Tibial nerve (tissue), 4 donors: ENCODE results near the gene FRYL. TPM values are rescaled to one million over a fixed set of nuclear protein-coding genes. Genes with fewer than 3 reads are reported as not detected.

Source experiments
- DNase-seq, 2 donors: peaks; one replicate each; pipeline ENCODE4 v3.0.0-alpha.2; 2019; ENCODE audit warnings: low spot score in 2 of 2
- H3K27ac ChIP-seq, 4 donors: fragments of 200-600 bp; sonication (generic) in 3 of 4; one replicate each; pipeline ENCODE4 v1.5.1; 2017 to 2019; ENCODE audit warnings: mild to moderate bottlenecking in 1 of 4
- H3K27me3 ChIP-seq, 2 donors: fragments of 200-600 bp; sonication (generic) in 1 of 2; one replicate each; pipeline versions ENCODE4 v1.5.1 to v1.6.0; 2017 to 2019
- H3K36me3 ChIP-seq, 3 donors: fragments of 200-600 bp; sonication (generic); one replicate each; pipeline ENCODE4 v1.5.1; 2018 to 2019
- H3K4me1 ChIP-seq, 4 donors: fragments of 200-600 bp; sonication (generic) in 3 of 4; one replicate each; pipeline ENCODE4 v1.5.1; 2017 to 2019
- H3K4me3 ChIP-seq, 4 donors: fragments of 200-600 bp; sonication (generic) in 3 of 4; one replicate each; pipeline ENCODE4 v1.5.1; 2017 to 2019; ENCODE audit warnings: mild to moderate bottlenecking in 1 of 4, moderate library complexity in 1 of 4
- H3K9me3 ChIP-seq, 4 donors: fragments of 200-600 bp; sonication (generic) in 3 of 4; one replicate each; pipeline ENCODE4 v1.5.1; 2017 to 2019
- EP300 ChIP-seq, 2 donors: sonication (generic); formaldehyde crosslinking; IDR thresholded peaks; one replicate each; pipeline ENCODE4 v1.6.1; 2017; ENCODE audit warnings: antibody characterized with exemption in 2 of 2, mild to moderate bottlenecking in 1 of 2
- POLR2A ChIP-seq, 2 donors: fragments of 450-650 bp; IDR thresholded peaks; one replicate each; pipeline ENCODE4 v1.6.1; 2017; ENCODE audit warnings: antibody characterized with exemption in 2 of 2, mild to moderate bottlenecking in 2 of 2, moderate library complexity in 2 of 2
- WGBS, 2 donors: methylation state at CpG; one replicate each; pipeline ENCODE4 v1.1.5; 2018; 5-methylcytosine and 5-hydroxymethylcytosine counted together
- total RNA-seq, 4 donors: library from RNA; depleted of rRNA; stranded (reverse); fragments of >200 nt; gene quantifications; one replicate each; pipeline ENCODE4 v1.1.0, GENCODE V29; 2016
- TF ChIP-seq, protein P1 (sequence below), 5 experiments: fragments of 200-600 bp in 3 of 5; fragments of 450-650 bp in 2 of 5; sonication (generic) in 3 of 5; IDR thresholded peaks; one replicate each; pipeline ENCODE4 v1.5.1; 2016 to 2019; ENCODE audit warnings: antibody characterized with exemption in 5 of 5, mild to moderate bottlenecking in 3 of 5, moderate library complexity in 2 of 5

Gene FRYL
- total RNA-seq, 4 donors from 2014 or later = 88.3 to 122 (median 99.7) TPM

DNA sequence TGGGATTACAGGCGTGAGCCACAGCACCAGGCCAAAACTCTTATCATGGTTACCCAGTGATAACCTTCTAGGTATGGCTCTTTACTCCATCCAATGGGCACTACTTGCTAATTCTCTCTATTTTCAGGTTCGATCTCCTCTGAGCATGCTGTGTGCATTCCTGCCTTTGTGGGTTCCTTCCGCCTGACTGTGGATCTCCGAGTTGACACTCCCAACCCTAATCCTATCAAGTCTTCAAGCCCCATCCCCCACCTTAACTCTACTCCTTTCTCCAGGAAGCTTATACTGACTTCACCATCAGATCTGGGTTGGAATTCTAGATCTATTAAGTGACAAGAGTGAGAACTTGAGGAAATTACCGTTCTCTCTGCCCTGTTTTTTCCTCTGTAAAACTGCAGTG lies 225.5 kb downstream of the FRYL start:
- no peak overlapping the region for H3K4me3 ChIP-seq
- H3K9me3 ChIP-seq = no peaks in the 10 kb centered on the region
- no peaks in the 10 kb centered on the region for H3K4me1 ChIP-seq
- H3K27ac ChIP-seq = no peak overlapping the region
- TF ChIP-seq, protein P1, sequence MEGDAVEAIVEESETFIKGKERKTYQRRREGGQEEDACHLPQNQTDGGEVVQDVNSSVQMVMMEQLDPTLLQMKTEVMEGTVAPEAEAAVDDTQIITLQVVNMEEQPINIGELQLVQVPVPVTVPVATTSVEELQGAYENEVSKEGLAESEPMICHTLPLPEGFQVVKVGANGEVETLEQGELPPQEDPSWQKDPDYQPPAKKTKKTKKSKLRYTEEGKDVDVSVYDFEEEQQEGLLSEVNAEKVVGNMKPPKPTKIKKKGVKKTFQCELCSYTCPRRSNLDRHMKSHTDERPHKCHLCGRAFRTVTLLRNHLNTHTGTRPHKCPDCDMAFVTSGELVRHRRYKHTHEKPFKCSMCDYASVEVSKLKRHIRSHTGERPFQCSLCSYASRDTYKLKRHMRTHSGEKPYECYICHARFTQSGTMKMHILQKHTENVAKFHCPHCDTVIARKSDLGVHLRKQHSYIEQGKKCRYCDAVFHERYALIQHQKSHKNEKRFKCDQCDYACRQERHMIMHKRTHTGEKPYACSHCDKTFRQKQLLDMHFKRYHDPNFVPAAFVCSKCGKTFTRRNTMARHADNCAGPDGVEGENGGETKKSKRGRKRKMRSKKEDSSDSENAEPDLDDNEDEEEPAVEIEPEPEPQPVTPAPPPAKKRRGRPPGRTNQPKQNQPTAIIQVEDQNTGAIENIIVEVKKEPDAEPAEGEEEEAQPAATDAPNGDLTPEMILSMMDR (IDR thresholded peaks at IDR 0.05) = no peak
- no peak for TF ChIP-seq POLR2A (IDR thresholded peaks at IDR 0.05)
- DNase-seq = no peak
- no peaks in the 10 kb centered on the region for H3K27me3 ChIP-seq
- peaks cover 9 to 98% (median 21%) of the 10 kb centered on the region in 3 donors for H3K36me3 ChIP-seq
- WGBS, 2 donors = 76 to 98% methylated on average over 4 to 5 of the region's 5 CpGs

DNA sequence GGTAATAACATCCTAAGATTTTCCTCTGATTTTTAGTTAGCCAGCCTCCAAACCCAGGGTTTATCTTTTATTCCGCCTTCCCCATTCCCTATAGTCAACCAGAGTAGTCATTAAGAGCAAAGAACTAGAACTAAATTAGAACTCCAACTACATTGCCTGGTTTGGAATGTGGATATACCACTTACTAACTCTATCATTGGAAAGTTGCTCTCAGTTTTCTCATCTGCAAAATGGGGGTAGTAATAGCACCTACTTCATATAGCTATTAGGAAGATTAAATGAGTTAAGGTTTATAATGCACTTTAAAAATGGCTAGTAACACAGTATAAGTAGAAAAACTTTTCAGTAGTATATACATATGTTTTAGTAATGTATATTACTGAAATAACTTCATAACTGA lies 226.4 kb downstream of the FRYL start:
- WGBS, 2 donors = 93 to 100% methylated on average over 1 of the region's 1 CpG
- no peaks in the 10 kb centered on the region for H3K9me3 ChIP-seq
- no peak for DNase-seq
- H3K36me3 ChIP-seq = peaks cover 9 to 100% (median 23%) of the 10 kb centered on the region in 3 donors
- no peaks in the 10 kb centered on the region for H3K4me1 ChIP-seq
- H3K27ac ChIP-seq = no peak overlapping the region
- H3K4me3 ChIP-seq = no peak overlapping the region
- H3K27me3 ChIP-seq = no peaks in the 10 kb centered on the region
- TF ChIP-seq, protein P1 (IDR thresholded peaks at IDR 0.05) = no peak
- TF ChIP-seq POLR2A (IDR thresholded peaks at IDR 0.05) = no peak
- TF ChIP-seq EP300 (IDR thresholded peaks at IDR 0.05) = no peak

DNA sequence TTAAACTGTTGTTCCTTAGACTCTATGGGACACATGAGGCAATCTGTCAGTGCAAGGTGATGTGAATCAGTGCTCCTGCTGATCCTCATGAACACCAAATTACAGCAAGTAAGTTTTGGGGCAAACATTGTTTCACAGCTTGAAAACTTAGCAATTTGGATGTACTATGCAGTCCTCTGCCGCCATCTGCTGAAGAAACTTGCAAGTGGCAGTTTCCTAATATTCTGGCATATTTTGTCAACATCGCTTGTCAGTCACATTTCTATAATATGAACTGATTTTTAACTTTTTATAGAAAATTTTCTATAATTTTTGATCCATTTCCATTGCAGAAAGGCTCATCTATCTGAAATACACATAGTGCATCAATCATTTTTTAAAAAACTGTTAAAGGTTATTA lies 233.7 kb downstream of the FRYL start:
- Histone ChIP-seq H3K4me3 (no peak overlapping the region), H3K4me1 (no peaks in the 10 kb centered on the region), H3K9me3 (no peaks in the 10 kb centered on the region), H3K27me3 (no peaks in the 10 kb centered on the region), H3K36me3 (peaks cover 4 to 89% (median 19%) of the 10 kb centered on the region in 3 donors), H3K27ac (no peak overlapping the region)
- DNase-seq = peak in 1 of 2 donors; percentile 32
- WGBS, 2 donors = 57 to 60% methylated on average over 2 of the region's 2 CpGs
- TF ChIP-seq, protein P1 (IDR thresholded peaks at IDR 0.05) = peak; percentile 36 to 50 (median 42)
- no peak for TF ChIP-seq EP300 (IDR thresholded peaks at IDR 0.05)

DNA sequence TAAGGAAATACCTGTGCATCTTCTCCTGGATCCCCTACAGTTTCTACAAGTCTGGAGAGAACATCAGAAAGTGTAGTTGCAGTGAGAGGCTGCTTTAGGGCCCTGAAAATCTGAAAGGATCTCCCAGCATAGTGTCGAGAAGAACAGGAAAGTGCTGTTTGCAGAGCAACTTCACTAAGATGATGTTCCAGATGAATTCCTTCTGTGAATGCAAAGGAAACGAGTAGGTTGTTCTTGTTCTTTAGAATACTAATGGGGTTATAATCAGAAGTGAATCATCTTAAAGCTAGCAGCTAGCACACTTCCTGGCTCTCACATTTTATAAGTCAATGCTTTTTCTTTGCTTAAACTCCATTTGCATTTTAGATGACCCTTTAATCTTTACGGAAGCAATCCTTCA lies 236.3 kb downstream of the FRYL start:
- Histone ChIP-seq H3K27ac (no peak overlapping the region), H3K9me3 (no peaks in the 10 kb centered on the region), H3K4me3 (no peak overlapping the region), H3K36me3 (peaks cover 4 to 85% (median 10%) of the 10 kb centered on the region in 3 donors), H3K4me1 (peaks cover 0 to under 1% (median 0%) of the 10 kb centered on the region in 4 donors), H3K27me3 (no peaks in the 10 kb centered on the region)
- TF ChIP-seq, protein P1 (IDR thresholded peaks at IDR 0.05) = no peak
- TF ChIP-seq EP300 (IDR thresholded peaks at IDR 0.05) (no peak), POLR2A (IDR thresholded peaks at IDR 0.05) (no peak)
- WGBS, 2 donors = 71 to 74% methylated on average over 3 of the region's 3 CpGs
- no peak for DNase-seq

DNA sequence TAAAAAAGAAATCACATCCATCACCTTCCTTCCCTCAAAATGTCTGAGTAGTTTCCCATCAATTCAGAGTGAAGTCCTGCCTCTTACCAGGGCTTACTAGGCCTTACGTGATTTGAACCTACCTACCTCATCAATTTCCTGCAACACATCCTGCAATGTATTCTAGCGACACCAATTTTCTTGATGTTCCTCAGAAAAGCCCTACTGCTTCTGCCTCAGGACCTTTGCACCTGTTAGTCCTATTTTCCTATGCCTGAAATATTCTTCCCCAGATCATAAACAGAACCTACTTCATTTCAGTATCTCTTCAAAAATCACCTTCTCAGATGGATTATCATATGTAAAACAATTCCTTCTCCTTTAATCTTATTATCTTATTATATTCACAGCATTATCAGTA lies 237.2 kb downstream of the FRYL start:
- Histone ChIP-seq H3K9me3 (no peaks in the 10 kb centered on the region), H3K4me1 (peaks cover 0 to 7% (median 0%) of the 10 kb centered on the region in 4 donors), H3K4me3 (no peak overlapping the region), H3K27me3 (no peaks in the 10 kb centered on the region), H3K27ac (no peak overlapping the region), H3K36me3 (peaks cover 4 to 76% (median 10%) of the 10 kb centered on the region in 3 donors)
- WGBS, 2 donors = 94 to 100% methylated on average over 2 of the region's 2 CpGs
- DNase-seq = no peak
- TF ChIP-seq EP300 (IDR thresholded peaks at IDR 0.05) (no peak), POLR2A (IDR thresholded peaks at IDR 0.05) (no peak)
- TF ChIP-seq, protein P1 (IDR thresholded peaks at IDR 0.05) = no peak
